ENCODE results near the gene NRL.
"Not testable (repeated sequence)": the region's sequence is repeated elsewhere in the genome, so short reads cannot be mapped to it uniquely, and the experiment has no call there.

- not testable (repeated sequence) for TF ChIP-seq CTCF (conservative IDR thresholded peaks at IDR 0.05 in 1 of 2, IDR thresholded peaks at IDR 0.05 in 1 of 2; ENCODE audit: low read depth in 1 of 2, low read length in 2 of 2); EZH2 (IDR thresholded peaks at IDR 0.05; ENCODE audit: low read length, missing control alignments)
These were observed 64.0 kb downstream of the NRL start for GRCh38 chr14:24050753-24051152.

All from fibroblast of lung (primary cell).